MCF 10A (cell line): Measurements from ENCODE around the gene PLEKHH1. TPM values are rescaled to one million over a fixed set of nuclear protein-coding genes. Genes with fewer than 3 reads are reported as not detected.

Source experiments
- BruUV-seq: library from RNA; stranded (reverse); fragments of 400-500 nt; replicated peaks from 2 replicates; lab custom pipeline; 2021; lab: Mats Ljungman, UMichigan
- CTCF ChIA-PET: fragments of 300-600 bp; sonication (Branson Sonifier 250); formaldehyde crosslinking; extraction: SDS; loops from one replicate; lab custom pipeline; 2021; ENCODE audit warnings: antibody characterized with exemption, inconsistent platforms; lab: Yijun Ruan, JAX
- POLR2A ChIA-PET: fragments of 300-600, 350-650 bp; sonication (Branson Sonifier 250); formaldehyde crosslinking; extraction: SDS; loops from one replicate; lab custom pipeline; 2020; ENCODE audit warnings: antibody characterized with exemption, inconsistent platforms; lab: Yijun Ruan, JAX
- DNase-seq: peaks from one replicate; pipeline ENCODE4 v3.0.0-alpha.2; 2018; ENCODE audit not compliant: unreplicated experiment
- H3K27ac Mint-ChIP-seq: one replicate; pipeline ENCODE4 v1.8.0; 2022; ENCODE audit warnings: mild to moderate bottlenecking, low read depth, mixed read lengths; ENCODE audit not compliant: unreplicated experiment
- H3K27me3 Mint-ChIP-seq: one replicate; pipeline ENCODE4 v1.8.0; 2022; ENCODE audit warnings: mixed read lengths; ENCODE audit not compliant: insufficient read depth, unreplicated experiment
- H3K36me3 Mint-ChIP-seq: one replicate; pipeline ENCODE4 v1.8.0; 2022; ENCODE audit warnings: mild to moderate bottlenecking, moderate library complexity, mixed read lengths; ENCODE audit not compliant: insufficient read depth, unreplicated experiment
- H3K4me1 Mint-ChIP-seq: one replicate; pipeline ENCODE4 v1.8.0; 2022; ENCODE audit warnings: mixed read lengths; ENCODE audit not compliant: insufficient read depth, unreplicated experiment
- H3K4me3 Mint-ChIP-seq: one replicate; pipeline ENCODE4 v1.8.0; 2022; ENCODE audit warnings: mild to moderate bottlenecking, moderate library complexity, mixed read lengths; ENCODE audit not compliant: unreplicated experiment
- H3K9me3 Mint-ChIP-seq: one replicate; pipeline ENCODE4 v1.8.0; 2022; ENCODE audit warnings: mixed read lengths; ENCODE audit not compliant: unreplicated experiment
- intact Hi-C: fragments of 100-400 bp; cut with micrococcal nuclease; formaldehyde crosslinking; loops from 2 replicates; pipeline ENCODE4 v1.14.1; 2022
- total RNA-seq: library from RNA; stranded (reverse); gene quantifications from 2 replicates; pipeline ENCODE4 v1.2.3, GENCODE V29; 2022
- TF ChIP-seq, protein P1 (sequence below): fragments of 200-600 bp; IDR thresholded peaks from one replicate; pipeline ENCODE4 v1.8.0; 2022; ENCODE audit warnings: antibody characterized with exemption, mild to moderate bottlenecking; ENCODE audit not compliant: unreplicated experiment

PLEKHH1 gene
- total RNA-seq, 1 experiment from 2014 or later, result 5.8 TPM

- CTCF ChIA-PET, result interaction anchor here (0.6 to 5.0 kb wide), 4 partner anchors 18 to 151 kb away, joined by 3 to 42 read pairs (median 4); no protein-coding TSS in a partner anchor
- POLR2A ChIA-PET, result interaction anchor here (0.6 kb wide), 1 partner anchor 22 kb away, joined by 4 read pairs; no protein-coding TSS in a partner anchor
Measured at GRCh38 chr14:67508956-67509355, 24.1 kb upstream of the PLEKHH1 start.

GRCh38 chr14:67510121-67510520 is 23.0 kb upstream of the PLEKHH1 start:
- no TSS peak for BruUV-seq
- H3K4me3 Mint-ChIP-seq, result no peak overlapping the region
- intact Hi-C loops, result no loop called here
- peaks cover 12% of the 10 kb centered on the region for H3K27me3 Mint-ChIP-seq
- ChIA-PET CTCF (interaction anchor here (0.6 to 5.0 kb wide), 6 partner anchors 17 to 394 kb away, joined by 3 to 42 read pairs (median 3); no protein-coding TSS in a partner anchor), POLR2A (interaction anchor here (0.7 kb wide), 1 partner anchor 14 kb away, joined by 3 read pairs; no protein-coding TSS in a partner anchor)
- H3K36me3 Mint-ChIP-seq, result peaks cover 7% of the 10 kb centered on the region
- TF ChIP-seq, protein P1, sequence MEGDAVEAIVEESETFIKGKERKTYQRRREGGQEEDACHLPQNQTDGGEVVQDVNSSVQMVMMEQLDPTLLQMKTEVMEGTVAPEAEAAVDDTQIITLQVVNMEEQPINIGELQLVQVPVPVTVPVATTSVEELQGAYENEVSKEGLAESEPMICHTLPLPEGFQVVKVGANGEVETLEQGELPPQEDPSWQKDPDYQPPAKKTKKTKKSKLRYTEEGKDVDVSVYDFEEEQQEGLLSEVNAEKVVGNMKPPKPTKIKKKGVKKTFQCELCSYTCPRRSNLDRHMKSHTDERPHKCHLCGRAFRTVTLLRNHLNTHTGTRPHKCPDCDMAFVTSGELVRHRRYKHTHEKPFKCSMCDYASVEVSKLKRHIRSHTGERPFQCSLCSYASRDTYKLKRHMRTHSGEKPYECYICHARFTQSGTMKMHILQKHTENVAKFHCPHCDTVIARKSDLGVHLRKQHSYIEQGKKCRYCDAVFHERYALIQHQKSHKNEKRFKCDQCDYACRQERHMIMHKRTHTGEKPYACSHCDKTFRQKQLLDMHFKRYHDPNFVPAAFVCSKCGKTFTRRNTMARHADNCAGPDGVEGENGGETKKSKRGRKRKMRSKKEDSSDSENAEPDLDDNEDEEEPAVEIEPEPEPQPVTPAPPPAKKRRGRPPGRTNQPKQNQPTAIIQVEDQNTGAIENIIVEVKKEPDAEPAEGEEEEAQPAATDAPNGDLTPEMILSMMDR, result no peak
- H3K4me1 Mint-ChIP-seq, result no peaks in the 10 kb centered on the region
- DNase-seq, result no peak
- H3K27ac Mint-ChIP-seq, result no peak overlapping the region
- H3K9me3 Mint-ChIP-seq, result no peaks in the 10 kb centered on the region

More at GRCh38 chr14:67508956-67509355, 24.1 kb upstream of the PLEKHH1 start:
- DNase-seq, result no peak
- TF ChIP-seq, protein P1, result no peak
- intact Hi-C loops, result no loop called here
- H3K4me3 Mint-ChIP-seq, result no peak overlapping the region
- H3K9me3 Mint-ChIP-seq, result no peaks in the 10 kb centered on the region
- peaks cover 12% of the 10 kb centered on the region for H3K27me3 Mint-ChIP-seq
- no TSS peak for BruUV-seq
- no peak overlapping the region for H3K27ac Mint-ChIP-seq
- no peaks in the 10 kb centered on the region for H3K4me1 Mint-ChIP-seq
- H3K36me3 Mint-ChIP-seq, result peaks cover 2% of the 10 kb centered on the region

GRCh38 chr14:67510836-67511235 is 22.3 kb upstream of the PLEKHH1 start:
- no peak for DNase-seq
- TF ChIP-seq, protein P1, result no peak
- BruUV-seq, result no TSS peak
- Mint-ChIP-seq H3K27me3 (peaks cover 12% of the 10 kb centered on the region), H3K9me3 (no peaks in the 10 kb centered on the region), H3K4me1 (no peaks in the 10 kb centered on the region), H3K36me3 (peaks cover 7% of the 10 kb centered on the region), H3K4me3 (no peak overlapping the region), H3K27ac (no peak overlapping the region)
- intact Hi-C loops, result no loop called here
- POLR2A ChIA-PET, result no interaction called here
- CTCF ChIA-PET, result interaction anchor here (0.6 to 5.0 kb wide), 3 partner anchors 16 to 393 kb away, joined by 3 to 42 read pairs (median 3); no protein-coding TSS in a partner anchor

GRCh38 chr14:67512463-67513310 is 20.4 kb upstream of the PLEKHH1 start:
- Mint-ChIP-seq H3K4me1 (no peaks in the 10 kb centered on the region), H3K36me3 (peaks cover 7% of the 10 kb centered on the region), H3K4me3 (no peak overlapping the region), H3K27ac (no peak overlapping the region), H3K27me3 (peaks cover 12% of the 10 kb centered on the region), H3K9me3 (no peaks in the 10 kb centered on the region)
- intact Hi-C loops, result no loop called here
- TF ChIP-seq, protein P1, result no peak
- no TSS peak for BruUV-seq
- DNase-seq, result no peak
- POLR2A ChIA-PET, result interaction anchor here (0.7 to 1.0 kb wide), 5 partner anchors 12 to 208 kb away, joined by 3 to 4 read pairs (median 3); partner anchors contain the start of gene PIGH
- CTCF ChIA-PET, result interaction anchor here (0.6 to 7.6 kb wide), 8 partner anchors 14 to 192 kb away, joined by 3 to 63 read pairs (median 4); partner anchors contain the start of gene PLEKHH1
